GM19455 (cell line): Measurements from ENCODE around the gene IDI2.
"Not testable (repeated sequence)": the region's sequence is repeated elsewhere in the genome, so short reads cannot be mapped to it uniquely, and the experiment has no call there.

Source experiments
- ATAC-seq: cut with Tn5 transposase; IDR thresholded peaks from one replicate; pipeline ENCODE4 v1.9.1; 2021; ENCODE audit not compliant: unreplicated experiment

The IDI2 gene

DNA sequence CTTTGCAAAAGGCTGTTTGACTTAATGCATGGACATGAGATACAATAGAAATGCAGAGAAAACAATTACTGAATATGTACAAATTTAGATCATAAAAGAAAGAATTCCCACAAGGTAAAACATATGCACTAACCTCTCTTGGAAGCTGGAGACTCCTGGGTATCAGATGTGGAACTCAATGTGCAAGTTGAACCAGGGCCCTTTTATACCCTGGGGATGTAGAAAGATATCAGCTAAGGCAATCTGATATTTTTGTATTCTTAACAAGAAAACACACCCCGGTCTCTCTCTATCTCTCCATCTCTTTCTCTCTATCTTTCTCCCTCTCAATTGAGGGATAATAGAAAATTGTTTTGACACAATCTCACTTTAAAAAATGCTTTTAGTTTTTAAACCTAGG lies at the start of gene IDI2:
Gene IDI2 (minus strand): TSS at position 177 of the 400 bp plus-strand sequence. CDS start 1,136 bp downstream, outside the sequence.
- ATAC-seq = no peak

DNA sequence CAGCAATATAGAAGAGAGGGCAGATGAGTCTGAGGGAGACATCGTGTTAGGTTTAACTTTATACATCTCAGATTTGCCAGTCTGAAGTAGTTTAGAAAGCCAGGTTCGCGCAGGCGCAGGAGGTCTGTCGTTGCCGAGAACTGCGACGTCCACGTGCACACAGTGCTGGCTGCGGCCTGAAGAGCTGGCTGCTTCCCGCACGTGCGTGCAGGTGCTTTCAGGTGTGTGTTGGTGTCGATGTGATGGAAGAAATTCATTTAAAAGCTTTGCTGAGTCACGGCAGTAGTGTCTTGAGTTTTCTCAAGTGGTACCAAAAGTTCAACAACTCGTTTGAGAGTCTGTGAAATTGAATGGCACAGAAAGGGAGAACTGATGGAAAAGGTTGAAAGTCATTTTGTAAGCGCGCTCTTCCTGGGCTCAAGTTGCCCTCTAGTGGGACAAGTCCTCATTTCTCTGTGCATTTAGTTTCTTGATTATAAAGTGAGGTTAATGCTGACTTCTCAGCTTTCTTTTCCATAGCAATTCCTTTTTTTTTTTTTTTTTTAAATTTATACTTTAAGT lies 49.2 kb upstream of the IDI2 start:
- ATAC-seq = no peak

DNA sequence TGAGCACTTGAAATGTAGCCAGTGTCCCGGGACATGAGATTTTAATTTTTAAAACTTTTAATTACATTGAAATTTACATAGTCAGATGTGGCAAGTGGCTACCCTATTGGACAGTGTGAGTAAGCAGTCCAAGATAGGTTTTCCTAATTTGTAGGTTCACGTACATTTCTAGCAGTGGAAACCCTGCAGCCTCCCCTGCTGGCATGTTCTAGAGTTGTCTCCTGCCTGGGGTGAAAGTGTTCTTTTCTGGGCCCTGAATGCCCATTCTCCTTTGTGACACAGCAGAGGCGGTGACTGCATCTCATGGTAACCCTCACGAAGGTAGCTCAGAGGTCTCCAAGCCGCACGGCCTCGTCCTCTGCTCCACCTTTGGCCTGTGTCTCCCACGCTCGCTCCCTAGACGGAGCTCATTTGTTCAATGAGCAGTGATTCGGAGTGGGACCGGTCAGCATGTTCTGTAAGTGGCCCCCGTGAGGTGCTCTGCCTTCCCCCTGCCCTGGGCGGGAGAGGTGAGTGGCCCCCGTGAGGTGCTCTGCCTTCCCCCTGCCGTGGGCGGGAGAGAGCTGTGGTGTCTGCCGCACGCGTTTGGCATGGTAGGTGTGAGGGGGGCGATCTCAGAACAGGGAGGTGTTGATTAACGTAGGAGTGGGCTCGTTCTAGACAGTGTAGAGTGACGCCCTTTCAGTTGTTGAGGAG lies 48.5 kb upstream of the IDI2 start:
- ATAC-seq = no peak

DNA sequence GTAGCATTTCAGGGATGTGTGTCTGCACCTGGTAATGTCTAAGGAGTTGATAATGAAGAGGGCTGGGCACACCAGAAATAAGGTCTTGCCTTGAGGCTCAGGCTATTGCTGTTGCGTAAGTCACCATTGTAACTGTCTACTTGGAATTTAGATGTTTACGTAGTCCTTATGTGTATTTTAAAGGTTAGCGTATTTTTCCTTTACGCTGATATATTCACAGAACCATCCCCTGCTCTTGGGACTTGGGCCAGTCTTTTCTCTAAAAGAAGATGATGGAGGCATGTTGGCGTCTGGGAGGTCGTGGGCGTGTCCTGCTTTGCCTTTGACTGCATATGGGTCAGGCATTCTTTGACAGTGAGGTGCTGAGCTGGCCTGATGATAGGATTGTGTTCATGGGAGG lies 45.3 kb upstream of the IDI2 start:
- ATAC-seq = no peak

- ATAC-seq = no peak
Observed at GRCh38 chr10:1068380-1069361, 43.0 kb upstream of the IDI2 start.

GRCh38 chr10:1066734-1067133 lies 41.1 kb upstream of the IDI2 start:
- ATAC-seq = not testable (repeated sequence)

- ATAC-seq = no peak
Observed at GRCh38 chr10:1064964-1065247, 39.2 kb upstream of the IDI2 start.

DNA sequence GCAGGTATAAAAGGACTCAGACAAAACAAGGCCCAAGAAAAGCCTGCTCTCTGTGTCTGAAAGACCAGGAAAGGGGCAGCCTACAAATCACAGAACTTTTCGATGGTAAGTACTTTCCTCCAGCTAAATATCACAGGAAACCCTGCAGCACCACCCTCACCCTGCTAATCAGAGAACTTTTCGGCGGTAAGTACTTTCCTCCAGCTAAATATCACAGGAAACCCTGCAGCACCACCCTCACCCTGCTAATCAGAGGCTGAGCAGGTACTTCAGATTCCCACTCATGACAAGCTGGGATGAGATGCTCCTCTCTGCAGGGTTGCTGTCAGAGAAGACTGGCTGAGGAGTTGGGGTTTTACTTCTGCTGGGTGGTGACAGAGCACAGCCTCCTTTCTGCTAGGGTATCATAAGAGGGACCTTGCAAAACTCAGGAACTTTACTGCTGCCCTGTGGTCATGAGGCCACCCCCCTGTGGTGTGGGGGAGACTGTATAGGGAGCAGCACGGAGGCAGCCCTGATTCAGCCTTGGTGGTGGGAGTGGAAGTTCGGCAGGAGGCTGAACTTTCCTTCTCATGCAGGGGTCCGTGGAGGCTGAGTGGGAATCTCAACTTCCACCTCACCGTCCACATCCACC lies 37.7 kb upstream of the IDI2 start:
- no peak for ATAC-seq

- ATAC-seq = no peak
Observed at GRCh38 chr10:1061930-1062774, 36.5 kb upstream of the IDI2 start.

GRCh38 chr10:1059902-1060301 lies 34.2 kb upstream of the IDI2 start:
- no peak for ATAC-seq

- ATAC-seq = no peak
Observed at GRCh38 chr10:1058017-1058416, 32.4 kb upstream of the IDI2 start.

DNA sequence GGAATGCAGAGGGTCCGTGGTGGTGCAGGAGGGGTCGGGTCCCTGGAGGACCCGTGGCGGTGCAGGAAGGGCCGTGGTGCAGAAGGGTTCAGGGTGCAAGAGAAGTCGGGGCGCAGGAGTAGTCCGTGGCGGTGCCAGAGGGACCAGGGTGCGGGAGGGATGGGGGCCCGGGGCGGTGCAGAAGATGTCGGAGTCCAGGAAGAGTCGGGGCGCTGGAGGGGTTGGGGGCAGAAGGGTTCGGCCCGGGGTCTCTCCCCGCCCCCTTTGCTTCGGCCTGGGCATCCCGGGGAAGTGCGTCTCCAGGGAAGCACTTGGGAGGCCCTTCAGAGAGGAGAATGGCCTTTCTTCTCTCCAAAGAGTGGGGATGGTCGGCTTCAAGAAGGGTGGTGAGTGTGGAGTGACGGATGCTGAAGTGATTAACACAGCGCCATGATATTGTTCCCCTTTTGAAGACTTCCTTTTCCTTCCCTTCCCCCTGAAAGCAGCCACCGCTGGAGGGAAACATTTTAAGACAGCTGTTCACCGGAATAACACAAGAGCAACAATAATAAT lies 31.5 kb upstream of the IDI2 start:
- ATAC-seq = peak; percentile 5

- peak; percentile 91 for ATAC-seq
Observed at GRCh38 chr10:1056326-1057105, 30.9 kb upstream of the IDI2 start, which contains the start of gene WDR37. TSS of gene WDR37 (plus strand) at chr10:1056385. CDS start at chr10:1072156, 15,771 bp downstream.

DNA sequence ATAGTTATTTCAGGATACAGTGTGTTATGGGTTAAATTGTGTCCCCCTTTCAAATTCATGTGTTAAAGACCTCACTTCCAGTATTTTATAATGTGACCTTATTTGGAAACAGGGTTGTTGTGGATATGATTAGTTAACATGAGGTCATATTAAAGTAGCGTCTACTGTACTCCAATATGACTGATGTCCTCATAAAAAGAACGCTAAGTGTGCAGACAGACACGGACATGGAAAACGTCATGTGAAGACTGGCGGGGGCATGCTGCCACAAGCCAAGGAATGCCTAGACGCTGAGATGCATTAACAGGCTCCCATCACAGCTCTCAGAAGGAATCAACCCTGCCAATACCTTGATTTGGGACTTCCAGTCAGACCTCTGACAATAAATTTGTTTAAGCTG lies 29.0 kb upstream of the IDI2 start:
- no peak for ATAC-seq

GRCh38 chr10:1050554-1050953 lies 24.9 kb upstream of the IDI2 start:
- ATAC-seq = no peak

- ATAC-seq = no peak
Observed at GRCh38 chr10:1050145-1050544, 24.5 kb upstream of the IDI2 start.

DNA sequence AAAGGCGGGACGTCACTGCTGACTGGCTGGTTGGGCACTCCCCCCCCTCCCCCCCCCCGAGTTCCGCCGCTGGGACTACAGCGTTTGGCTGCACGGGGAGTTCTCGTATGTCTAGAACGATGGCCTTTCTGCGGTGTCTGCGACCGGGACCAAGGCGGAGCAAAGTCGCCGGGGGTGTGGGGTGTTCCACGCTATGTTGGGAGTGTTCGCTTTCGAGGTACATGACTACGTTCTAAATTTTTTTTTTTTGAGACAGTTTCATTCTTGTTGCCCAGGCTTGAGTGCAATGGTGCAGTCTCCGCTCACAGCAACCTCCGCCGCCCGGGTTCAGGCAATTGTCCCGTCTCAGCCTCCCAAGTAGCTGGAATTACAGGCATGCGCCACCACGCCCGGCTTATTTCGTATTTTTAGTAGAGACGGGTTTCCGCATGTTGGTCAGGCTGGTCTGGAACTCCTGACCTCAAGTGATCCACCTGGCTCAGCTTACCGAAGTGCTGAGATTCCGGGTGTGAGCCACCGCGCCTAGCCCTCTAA lies 23.8 kb upstream of the IDI2 start:
- ATAC-seq = no peak

GRCh38 chr10:1048732-1049424 lies 23.2 kb upstream of the IDI2 start, which contains the start of gene IDI1:
TSS of gene IDI1 (minus strand) at chr10:1049119. CDS start at chr10:1049003, 116 bp downstream.
- ATAC-seq = peak; percentile 79
